GM21515 (cell line): Measurements from ENCODE around the gene ARPP21.

Experiments
- ATAC-seq: cut with Tn5 transposase; IDR thresholded peaks from one replicate; pipeline ENCODE4 v1.9.1; 2021; ENCODE audit not compliant: unreplicated experiment

The ARPP21 gene

GRCh38 chr3:35674451-35675109, 35.3 kb downstream of the ARPP21 start:
- ATAC-seq = no peak

DNA sequence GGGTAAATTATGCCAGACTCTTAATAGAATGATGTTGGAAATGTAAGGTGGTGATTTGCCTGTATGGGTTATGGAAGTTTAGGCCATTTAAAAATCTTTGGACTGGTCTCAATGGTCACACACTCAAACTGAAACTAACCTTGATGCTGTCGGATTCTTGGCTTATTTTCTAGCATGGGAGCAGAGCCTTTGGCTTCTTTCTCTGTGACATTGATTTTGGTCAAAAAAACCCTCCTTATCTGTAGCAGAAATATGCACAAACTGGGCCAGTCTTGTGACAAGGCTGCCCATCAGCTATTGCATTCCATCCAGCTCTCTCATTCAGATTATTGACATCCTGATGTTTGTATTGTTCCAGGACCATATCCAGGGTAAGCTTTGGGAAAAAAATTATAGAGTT, 35.9 kb downstream of the ARPP21 start:
- no peak for ATAC-seq

- ATAC-seq = no peak
Observed at GRCh38 chr3:35675621-35676020, 36.3 kb downstream of the ARPP21 start.

DNA sequence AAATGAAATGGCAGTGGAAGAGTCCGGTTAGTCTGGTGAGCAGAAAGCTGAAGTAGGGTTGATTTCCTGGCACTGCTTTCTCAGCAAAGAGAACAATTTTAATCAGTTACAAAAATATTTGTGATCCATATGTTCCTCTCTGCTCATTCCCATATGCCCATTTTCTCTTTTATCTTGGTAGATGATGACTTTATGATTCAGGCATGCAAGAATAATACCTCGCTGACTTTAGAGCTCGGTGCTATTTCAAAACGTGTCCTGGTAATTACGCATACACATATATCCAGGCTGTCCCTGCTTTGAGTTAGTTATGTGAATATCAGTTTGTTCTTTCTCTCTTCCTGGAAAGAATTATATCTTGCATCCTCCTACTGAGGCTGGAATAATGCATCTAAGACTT, 38.5 kb downstream of the ARPP21 start:
- ATAC-seq = no peak

DNA sequence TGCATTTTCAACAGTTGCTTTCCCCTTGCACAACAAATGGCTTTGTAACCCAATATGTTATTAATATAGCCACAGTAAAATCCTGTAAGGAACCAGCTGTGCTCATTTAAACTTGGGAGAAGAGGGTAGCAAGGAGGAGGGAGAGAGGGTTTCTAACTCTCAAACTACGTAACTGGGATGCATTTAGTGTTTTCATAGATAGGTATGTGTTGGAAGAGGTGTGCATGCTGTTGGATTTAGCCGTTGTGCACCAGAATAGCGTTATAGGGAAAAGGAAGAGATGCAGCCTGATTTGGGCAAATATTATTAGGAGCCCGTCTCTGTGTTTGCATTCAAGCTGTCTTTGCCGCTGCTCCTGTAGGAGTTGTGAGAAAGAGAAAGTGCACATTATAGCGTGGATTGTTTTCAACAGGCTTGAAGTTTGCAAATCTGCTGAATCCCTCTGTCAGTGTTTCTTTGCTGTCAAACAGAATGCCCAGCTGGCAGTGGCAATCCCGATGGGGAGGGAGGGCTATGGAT, 39.4 kb downstream of the ARPP21 start:
- ATAC-seq = no peak

GRCh38 chr3:35679409-35680080, 40.2 kb downstream of the ARPP21 start:
- no peak for ATAC-seq

GRCh38 chr3:35680866-35681650, 41.7 kb downstream of the ARPP21 start:
- no peak for ATAC-seq

GRCh38 chr3:35685153-35685552, 45.8 kb downstream of the ARPP21 start:
- ATAC-seq = no peak

DNA sequence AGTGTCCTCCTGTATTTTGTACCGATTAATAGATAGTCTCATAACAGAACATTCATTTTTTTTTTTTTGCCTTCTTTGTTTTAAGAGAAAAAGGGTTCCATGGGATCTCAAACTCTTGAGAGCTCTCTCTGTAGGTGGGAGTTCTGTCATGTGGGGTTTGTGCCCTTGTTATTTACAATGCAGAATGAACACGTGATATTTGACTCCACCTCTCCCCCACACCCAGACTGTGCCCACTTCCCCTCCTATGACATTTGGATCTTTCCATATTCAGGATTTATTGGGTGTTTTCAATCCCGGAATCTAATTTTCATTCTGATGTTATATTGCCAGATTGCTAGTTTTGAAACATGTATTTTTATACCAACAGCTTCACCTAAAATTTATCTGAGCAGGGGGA, 49.5 kb downstream of the ARPP21 start:
- ATAC-seq = no peak

GRCh38 chr3:35690271-35690670, 50.9 kb downstream of the ARPP21 start:
- ATAC-seq = no peak

DNA sequence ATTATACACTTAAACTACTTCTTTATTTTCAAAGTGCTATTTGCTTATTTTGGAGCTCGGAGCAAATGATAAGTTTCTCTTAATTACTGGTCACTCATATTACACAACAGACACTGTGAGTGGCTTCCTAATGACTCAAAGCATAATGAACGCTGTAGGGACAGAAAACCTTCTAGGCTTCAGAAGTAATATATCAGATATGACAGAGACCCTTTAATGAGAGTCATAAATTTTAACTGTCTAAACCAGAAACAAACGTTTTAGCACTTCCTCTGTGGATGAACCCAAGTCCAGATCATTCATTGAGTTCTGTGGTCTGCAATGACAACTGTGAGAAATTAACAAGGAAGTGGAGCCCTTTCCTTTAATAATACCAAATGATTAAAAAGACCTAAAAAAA, 66.6 kb downstream of the ARPP21 start:
- ATAC-seq = no peak

DNA sequence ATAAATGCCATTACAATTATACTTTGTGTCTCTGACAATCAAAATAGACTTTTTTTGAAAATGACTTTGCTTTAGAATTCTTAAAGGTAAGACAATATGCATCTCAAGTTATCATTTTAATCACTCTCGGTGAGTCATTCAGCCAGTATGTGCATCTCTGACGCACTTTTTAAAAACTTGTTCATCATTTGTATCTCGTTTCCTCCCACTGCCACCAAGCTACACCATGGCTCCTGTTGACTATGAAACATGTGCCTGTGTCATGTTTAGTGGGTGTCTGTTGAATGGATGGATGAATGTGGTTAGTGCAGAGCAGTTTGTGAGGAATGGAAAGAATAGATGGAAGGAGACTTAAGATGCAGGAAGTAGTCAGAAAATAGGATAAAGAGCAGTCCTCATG, 68.6 kb downstream of the ARPP21 start:
- ATAC-seq = no peak

DNA sequence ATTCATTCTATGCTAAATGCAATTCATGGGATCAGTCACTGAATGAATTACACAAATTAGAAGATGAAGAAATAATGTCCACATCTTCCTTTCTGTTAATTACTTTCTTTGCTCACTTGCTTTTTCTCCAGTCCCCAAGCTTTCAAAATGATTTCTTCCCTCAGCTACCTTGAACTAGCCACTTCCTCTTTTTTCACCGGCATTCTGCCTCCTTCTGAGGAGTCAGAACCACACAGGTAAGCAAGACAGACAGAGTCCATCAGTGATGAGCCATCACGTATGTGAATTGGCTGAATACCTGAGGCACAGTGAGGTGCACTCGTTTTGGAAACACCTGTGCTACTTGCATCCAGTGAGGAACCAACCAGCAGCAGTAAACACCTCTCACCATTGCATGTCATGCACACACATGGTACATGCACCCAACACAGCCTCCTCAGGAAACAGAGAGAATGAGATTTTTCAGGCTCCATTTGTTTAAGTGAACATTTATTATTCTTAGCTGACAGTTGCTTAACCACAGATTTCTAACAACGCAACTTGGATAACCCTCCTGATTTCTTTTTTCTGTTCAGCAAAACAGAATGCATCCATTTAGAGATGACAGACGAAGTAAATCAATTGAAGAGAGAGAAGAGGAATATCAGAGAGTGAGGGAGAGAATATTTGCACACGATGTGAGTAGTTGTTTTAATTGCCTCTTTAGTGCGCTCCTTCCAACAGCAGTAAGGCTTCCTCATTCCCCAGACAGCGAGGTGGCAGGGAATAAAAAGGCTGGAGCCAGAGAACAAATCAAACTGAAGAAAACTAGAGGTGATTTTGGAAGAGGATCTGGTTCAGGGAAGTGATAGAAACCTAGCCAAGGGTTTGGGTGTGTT, 69.3 kb downstream of the ARPP21 start:
- ATAC-seq = no peak

DNA sequence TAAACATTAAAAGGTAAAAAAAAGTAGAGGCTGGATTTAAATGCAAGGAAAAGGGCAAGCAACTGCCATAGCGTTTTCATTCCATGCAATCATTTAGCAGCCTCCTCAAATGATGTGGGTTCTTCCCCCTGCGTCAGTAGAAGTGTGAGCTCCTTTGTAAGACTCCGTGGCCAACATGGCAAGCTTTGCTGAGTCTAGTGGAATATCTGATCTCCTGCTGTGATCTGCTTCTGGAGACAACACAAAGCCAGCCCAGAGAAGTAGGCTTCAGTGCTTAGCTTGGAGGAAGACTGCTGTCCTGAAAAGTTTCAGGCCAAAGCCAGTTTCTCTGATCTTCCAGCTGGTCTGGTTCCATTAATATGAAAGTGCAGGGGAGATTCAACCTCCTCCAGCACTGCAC, 70.4 kb downstream of the ARPP21 start:
- ATAC-seq = no peak

GRCh38 chr3:35710554-35710953, 71.2 kb downstream of the ARPP21 start:
- no peak for ATAC-seq

DNA sequence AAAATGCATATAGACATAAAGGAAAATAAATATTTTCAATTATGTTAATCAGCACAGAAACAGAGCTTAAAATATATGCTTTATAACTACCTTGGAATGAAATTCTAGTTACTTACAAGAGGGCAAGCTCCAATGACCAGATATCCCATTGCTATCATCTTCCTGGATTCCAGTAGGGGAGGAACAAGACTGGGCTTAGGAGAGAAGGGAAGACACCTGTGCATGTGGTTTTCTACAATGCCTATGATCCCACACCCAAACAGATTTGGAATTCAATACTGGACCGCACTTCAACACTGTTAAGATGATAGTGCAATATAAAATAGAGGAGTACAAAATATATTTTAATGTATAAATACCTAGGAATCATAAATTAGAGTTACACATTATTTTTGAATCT, 79.6 kb downstream of the ARPP21 start:
- ATAC-seq = no peak

- no peak for ATAC-seq
Observed at GRCh38 chr3:35721628-35722027, 82.3 kb downstream of the ARPP21 start.

DNA sequence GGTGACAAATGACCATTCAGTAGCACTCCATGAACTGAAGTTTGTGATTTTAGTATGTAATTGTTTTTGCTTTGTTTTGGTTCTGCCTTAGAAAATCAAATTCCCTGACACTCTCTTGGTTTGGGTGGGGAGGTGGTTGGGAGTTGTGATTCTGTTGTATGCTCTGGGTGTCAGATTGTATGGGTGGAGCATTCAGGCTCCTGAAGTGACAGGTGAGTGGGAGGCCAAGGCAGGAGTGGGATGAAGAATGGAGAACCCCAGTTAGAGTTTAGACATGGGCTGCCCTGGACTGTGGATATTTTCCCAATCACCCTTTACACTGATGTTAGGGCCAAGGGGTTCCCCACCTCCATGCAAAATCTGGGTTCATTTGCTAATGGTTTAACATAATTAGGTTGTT, 83.6 kb downstream of the ARPP21 start:
- no peak for ATAC-seq

GRCh38 chr3:35723480-35724097, 84.3 kb downstream of the ARPP21 start:
- ATAC-seq = no peak

DNA sequence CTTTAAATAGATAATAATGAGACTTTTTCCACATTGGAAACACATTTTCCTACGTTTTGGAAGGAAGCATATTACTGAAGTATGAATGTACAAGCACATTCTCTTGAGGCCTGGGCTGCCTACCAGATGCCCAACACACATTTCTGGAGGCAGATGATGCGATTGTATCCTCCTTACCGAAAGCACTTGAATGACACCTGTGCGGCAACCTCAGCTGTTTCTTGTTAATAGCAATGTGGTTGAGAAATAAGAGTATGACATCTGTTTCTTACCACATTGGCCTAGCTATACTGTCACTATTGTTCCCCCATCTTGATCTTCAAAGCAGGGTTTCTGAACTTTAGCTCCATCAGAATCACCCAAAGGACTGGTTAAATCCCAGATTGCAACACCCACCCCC, 84.8 kb downstream of the ARPP21 start:
- no peak for ATAC-seq

DNA sequence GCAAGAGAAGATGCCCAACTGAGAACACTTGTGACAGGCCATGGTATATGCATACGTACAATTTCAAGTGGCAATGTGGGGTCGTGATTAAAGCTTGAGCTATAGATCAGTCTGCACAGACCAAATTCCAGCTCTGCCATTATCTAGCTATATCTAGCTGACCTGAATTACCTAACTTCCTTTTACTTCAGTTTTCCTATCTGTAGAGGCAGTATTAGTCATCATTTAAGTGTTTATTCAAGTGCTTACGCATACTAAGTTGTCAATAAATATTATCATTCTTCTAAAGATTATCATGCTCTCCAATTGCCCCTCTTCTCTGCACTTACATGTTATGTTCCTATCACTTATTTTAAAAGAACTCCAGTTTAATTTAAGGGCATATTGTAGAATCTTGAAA, 87.9 kb downstream of the ARPP21 start:
- ATAC-seq = no peak
